IMR-90 (cell line): ENCODE results near the gene FXN. TPM values are rescaled to one million over a fixed set of nuclear protein-coding genes. Genes with fewer than 3 reads are reported as not detected.
"Not testable (repeated sequence)": the region's sequence is repeated elsewhere in the genome, so short reads cannot be mapped to it uniquely, and the experiment has no call there.

Experiments
- ATAC-seq: fragments of 200-7000 bp; cut with Tn5 transposase; 2 replicates; pipeline ENCODE4 v1.9.1; 2020; ENCODE audit warnings: low read depth, mild to moderate bottlenecking, moderate library complexity
- BruUV-seq: library from RNA; stranded (reverse); fragments of 400-500 nt; replicated peaks from 2 replicates; lab custom pipeline; 2021; lab: Mats Ljungman, UMichigan
- CTCF ChIA-PET: fragments of 300-600 bp; formaldehyde crosslinking; extraction: SDS; loops from one replicate; lab custom pipeline; 2021; ENCODE audit warnings: antibody characterized with exemption; lab: Yijun Ruan, JAX
- POLR2A ChIA-PET: fragments of 300-600 bp; sonication (Branson Sonifier 250); formaldehyde crosslinking; loops from one replicate; lab custom pipeline; 2022; ENCODE audit warnings: antibody characterized with exemption; ENCODE audit not compliant: unreplicated experiment; lab: Charles Lee
- DNase-seq: peaks from one replicate; pipeline ENCODE4 v3.0.0; 2013
- H2AFZ ChIP-seq: replicated peaks from 2 replicates; pipeline ENCODE3; 2013; ENCODE audit warnings: low read length, mild to moderate bottlenecking; ENCODE audit not compliant: poor library complexity
- H2AK5ac ChIP-seq: 2 replicates; pipeline ENCODE4 v1.6.1; 2013; ENCODE audit warnings: low read depth, low read length, inconsistent platforms
- H2AK9ac ChIP-seq: replicated peaks from 2 replicates; pipeline ENCODE3; 2013; ENCODE audit warnings: mild to moderate bottlenecking, low read depth, low read length, moderate library complexity; ENCODE audit not compliant: poor library complexity
- H2BK120ac ChIP-seq: 2 replicates; pipeline ENCODE4 v1.6.1; 2013; ENCODE audit warnings: low read depth, low read length, inconsistent platforms
- H2BK15ac ChIP-seq: 3 replicates; pipeline ENCODE4 v1.6.1; 2013; ENCODE audit warnings: low read depth, low read length, inconsistent platforms
- H2BK20ac ChIP-seq: 2 replicates; pipeline ENCODE4 v1.6.1; 2013; ENCODE audit warnings: low read depth, mild to moderate bottlenecking, inconsistent platforms, low read length, moderate library complexity
- H2BK5ac ChIP-seq: 2 replicates; pipeline ENCODE4 v1.6.1; 2013; ENCODE audit warnings: mild to moderate bottlenecking, low read depth, low read length, inconsistent platforms; ENCODE audit not compliant: poor library complexity, severe bottlenecking
- H3K14ac ChIP-seq: replicated peaks from 2 replicates; pipeline ENCODE4 v1.6.1; 2013; ENCODE audit warnings: low read depth, low read length, inconsistent platforms
- H3K18ac ChIP-seq: 2 replicates; pipeline ENCODE4 v1.6.1; 2013; ENCODE audit warnings: low read depth, low read length, control low read depth
- H3K23ac ChIP-seq: 2 replicates; pipeline ENCODE4 v1.6.1; 2013; ENCODE audit warnings: low read depth, low read length, inconsistent platforms
- H3K27ac ChIP-seq: 2 replicates; pipeline ENCODE4 v1.5.1; 2013; ENCODE audit warnings: mild to moderate bottlenecking, control low read depth, low read length; ENCODE audit not compliant: insufficient read depth
- H3K27me3 ChIP-seq: 2 replicates; pipeline ENCODE4 v1.6.1; 2013; ENCODE audit warnings: low read length; ENCODE audit not compliant: control insufficient read depth, insufficient read depth
- H3K36me3 ChIP-seq: 2 replicates; pipeline ENCODE4 v1.6.1; 2013; ENCODE audit warnings: low read length, mixed read lengths; ENCODE audit not compliant: control insufficient read depth, insufficient read depth
- H3K4ac ChIP-seq: 2 replicates; pipeline ENCODE4 v1.6.1; 2013; ENCODE audit warnings: low read depth, low read length, inconsistent platforms
- H3K4me1 ChIP-seq: 2 replicates; pipeline ENCODE4 v1.6.1; 2013; ENCODE audit warnings: low read length, mixed read lengths; ENCODE audit not compliant: control insufficient read depth, insufficient read depth
- H3K4me2 ChIP-seq: 2 replicates; pipeline ENCODE4 v1.6.1; 2013; ENCODE audit warnings: low read depth, mild to moderate bottlenecking, control low read depth, low read length, moderate library complexity
- H3K4me3 ChIP-seq: 2 replicates; pipeline ENCODE4 v1.5.1; 2013; ENCODE audit warnings: low read depth, mild to moderate bottlenecking, control low read depth, low read length, moderate library complexity; ENCODE audit not compliant: insufficient read depth
- H3K56ac ChIP-seq: 2 replicates; pipeline ENCODE4 v1.6.1; 2013; ENCODE audit warnings: low read length, inconsistent platforms; ENCODE audit not compliant: insufficient read depth; ENCODE audit errors: extremely low read depth
- H3K79me1 ChIP-seq, 2 experiments: 2 replicates each; pipeline ENCODE4 v1.6.1; 2013; ENCODE audit warnings: low read length in 2 of 2, inconsistent platforms in 1 of 2, low read depth in 1 of 2
- H3K9ac ChIP-seq: 2 replicates; pipeline ENCODE4 v1.6.1; 2013; ENCODE audit warnings: low read depth, low read length, control low read depth
- H3K9me1 ChIP-seq: 2 replicates; pipeline ENCODE4 v1.6.1; 2013; ENCODE audit warnings: low read length, inconsistent platforms; ENCODE audit not compliant: insufficient read depth
- H3K9me3 ChIP-seq: 2 replicates; pipeline ENCODE4 v1.6.1; 2013; ENCODE audit warnings: low read length; ENCODE audit not compliant: control insufficient read depth, insufficient read depth
- H4K20me1 ChIP-seq: 2 replicates; pipeline ENCODE4 v1.6.1; 2013; ENCODE audit warnings: low read length, inconsistent platforms; ENCODE audit not compliant: insufficient read depth
- H4K5ac ChIP-seq: 2 replicates; pipeline ENCODE4 v1.6.1; 2013; ENCODE audit warnings: mild to moderate bottlenecking, low read depth, low read length, control low read depth
- H4K8ac ChIP-seq, 2 experiments: 2 replicates each; pipeline ENCODE4 v1.6.1; 2013; ENCODE audit warnings: low read depth in 2 of 2, low read length in 2 of 2, control low read depth in 1 of 2, inconsistent platforms in 1 of 2
- H4K91ac ChIP-seq: 2 replicates; pipeline ENCODE4 v1.6.1; 2013; ENCODE audit warnings: low read depth, low read length, inconsistent platforms; ENCODE audit not compliant: insufficient read depth
- BHLHE40 ChIP-seq: fragments of 150-350 bp; IDR thresholded peaks from 2 replicates; pipeline ENCODE4 v1.6.1; 2016; ENCODE audit warnings: mild to moderate bottlenecking, low read depth, low read length
- CEBPB ChIP-seq: IDR thresholded peaks from 2 replicates; pipeline ENCODE4 v1.6.1; 2012; ENCODE audit warnings: low read depth, low read length, improper control_type of control experiment
- FOS ChIP-seq: fragments of 150-350 bp; IDR thresholded peaks from 2 replicates; pipeline ENCODE4 v1.6.1; 2016; ENCODE audit warnings: low read depth, low read length
- MAZ ChIP-seq: IDR thresholded peaks from 2 replicates; pipeline ENCODE4 v1.6.1; 2012; ENCODE audit warnings: low read depth, mild to moderate bottlenecking, low read length, improper control_type of control experiment, moderate library complexity, borderline replicate concordance
- MXI1 ChIP-seq: IDR thresholded peaks from 2 replicates; pipeline ENCODE4 v1.6.1; 2012; ENCODE audit warnings: low read depth, mild to moderate bottlenecking, low read length, moderate library complexity, borderline replicate concordance
- NFE2L2 ChIP-seq: fragments of 150-350 bp; IDR thresholded peaks from 2 replicates; pipeline ENCODE4 v1.6.1; 2016; ENCODE audit warnings: low read depth, mild to moderate bottlenecking, low read length
- SMC3 ChIP-seq: fragments of 150-350 bp; IDR thresholded peaks from 2 replicates; pipeline ENCODE4 v1.6.1; 2016; ENCODE audit warnings: low read depth, mild to moderate bottlenecking, antibody characterized with exemption, low read length, moderate library complexity
- USF2 ChIP-seq: fragments of 150-350 bp; IDR thresholded peaks from 2 replicates; pipeline ENCODE4 v1.6.1; 2017; ENCODE audit warnings: mild to moderate bottlenecking, antibody characterized with exemption, low read length, low read depth
- WGBS, 2 experiments: methylation state at CpG; one replicate each; pipeline versions ENCODE4 v1.1.5 to v1.1.7; 2013; ENCODE audit warnings: missing lambda C conversion rate in 2 of 2; ENCODE audit not compliant: insufficient read length in 1 of 2; ENCODE audit errors: extremely low coverage in 2 of 2; 5-methylcytosine and 5-hydroxymethylcytosine counted together
- dilution Hi-C: fragments of 300-500 bp; cut with HindIII; formaldehyde crosslinking; loops from one replicate; pipeline ENCODE4 v1.14.3; 2018; ENCODE audit warnings: low sequenced_read_pairs; ENCODE audit not compliant: unreplicated experiment
- in situ Hi-C: fragments of 300-500 bp; cut with MboI; formaldehyde crosslinking; loops from 3 replicates; pipeline ENCODE4 v1.14.3; 2019; ENCODE audit warnings: low sequenced_read_pairs, inconsistent platforms, mixed read lengths
- intact Hi-C: fragments of 100-400 bp; cut with micrococcal nuclease; formaldehyde crosslinking; loops from 2 replicates; pipeline ENCODE4 v1.10.0; 2022
- polyA plus RNA-seq, 3 experiments: library from polyadenylated mRNA; depleted of rRNA; stranded (reverse); fragments of >200 nt; gene quantifications; 2 replicates each; pipeline ENCODE4 v1.2.3, GENCODE V29; 2012; ENCODE audit warnings: low replicate concordance in 1 of 3
- total RNA-seq: library from RNA; depleted of rRNA; stranded (reverse); fragments of >200 nt; gene quantifications from 2 replicates; pipeline ENCODE4 v1.2.3, GENCODE V29; 2012

The FXN gene
- total and polyA plus RNA-seq, 2 of the 4 experiments (the other 2 are of a cell fraction) = 3.9 to 18.1 TPM

- in situ Hi-C loops (no loop called here), dilution Hi-C loops (no loop called here), intact Hi-C loops (no loop called here)
- H3K23ac ChIP-seq = no peak overlapping the region
- no peak overlapping the region for H2BK5ac ChIP-seq
- CTCF ChIA-PET = no interaction called here
- no peaks in the 10 kb centered on the region for H3K36me3 ChIP-seq
- no CpG with 5 or more reads among the region's 4 CpGs for WGBS, 2 experiments
- H4K8ac ChIP-seq = no peak overlapping the region
- no peak overlapping the region for H4K5ac ChIP-seq
- H2BK120ac ChIP-seq = no peak overlapping the region
- no peaks in the 10 kb centered on the region for H3K9me1 ChIP-seq
- no peak overlapping the region for H2AK9ac ChIP-seq
- H3K9ac ChIP-seq = no peak overlapping the region
- ATAC-seq = no peak
- no peaks in the 10 kb centered on the region for H3K9me3 ChIP-seq
- no peak overlapping the region for H4K91ac ChIP-seq
- no peak overlapping the region for H3K4me2 ChIP-seq
- no TSS peak for BruUV-seq
- no peaks in the 10 kb centered on the region for H3K79me1 ChIP-seq
- no peaks in the 10 kb centered on the region for H3K4me1 ChIP-seq
- no peak overlapping the region for H3K4ac ChIP-seq
- H3K27me3 ChIP-seq = no peaks in the 10 kb centered on the region
- H2AK5ac ChIP-seq = no peak overlapping the region
- DNase-seq = no peak
- TF ChIP-seq NFE2L2 (no peak), FOS (no peak), MXI1 (no peak), USF2 (no peak), BHLHE40 (no peak), SMC3 (no peak), CEBPB (no peak), MAZ (no peak)
- no peak overlapping the region for H2BK15ac ChIP-seq
- H2BK20ac ChIP-seq = no peak overlapping the region
- POLR2A ChIA-PET = no interaction called here
- no peak overlapping the region for H3K4me3 ChIP-seq
- H3K27ac ChIP-seq = no peak overlapping the region
- H3K56ac ChIP-seq = no peak overlapping the region
- H3K18ac ChIP-seq = no peak overlapping the region
- no peak overlapping the region for H3K14ac ChIP-seq
- H2AFZ ChIP-seq = no peak overlapping the region
- no peaks in the 10 kb centered on the region for H4K20me1 ChIP-seq
Observed at GRCh38 chr9:69109152-69109551, 73.6 kb downstream of the FXN start.

GRCh38 chr9:69112646-69113045 lies 77.1 kb downstream of the FXN start:
- ATAC-seq, H2AK9ac ChIP-seq, H3K9ac ChIP-seq, dilution Hi-C loops, H2BK15ac ChIP-seq, H2AK5ac ChIP-seq, H3K36me3 ChIP-seq, H3K27me3 ChIP-seq, H4K5ac ChIP-seq, H2BK120ac ChIP-seq, H3K18ac ChIP-seq, intact Hi-C loops, H3K4me3 ChIP-seq, H3K4me2 ChIP-seq, H3K4ac ChIP-seq, H3K4me1 ChIP-seq, H2BK5ac ChIP-seq, H3K79me1 ChIP-seq, H3K14ac ChIP-seq, H3K23ac ChIP-seq, H3K9me1 ChIP-seq, H4K91ac ChIP-seq, H3K56ac ChIP-seq, H4K8ac ChIP-seq, POLR2A ChIA-PET, H3K9me3 ChIP-seq, H3K27ac ChIP-seq, DNase-seq, H2AFZ ChIP-seq, H4K20me1 ChIP-seq, BruUV-seq, in situ Hi-C loops, H2BK20ac ChIP-seq: not testable (repeated sequence)
- CTCF ChIA-PET = interaction anchor here (0.7 kb wide), 1 partner anchor 152 kb away, joined by 5 read pairs; no protein-coding TSS in a partner anchor
- WGBS, 2 experiments = 100% methylated on average over 12 of the region's 17 CpGs; no CpG with 5 or more reads in 1 of the 2 experiments
